ENCODE results near the gene CTF1.
"Not testable (repeated sequence)": the region's sequence is repeated elsewhere in the genome, so short reads cannot be mapped to it uniquely, and the experiment has no call there.

Gene CTF1

GRCh38 chr16:30887927-30888326 is 8.5 kb upstream of the CTF1 start:
- no peak for DNase-seq (ENCODE audit: low read depth)

DNA sequence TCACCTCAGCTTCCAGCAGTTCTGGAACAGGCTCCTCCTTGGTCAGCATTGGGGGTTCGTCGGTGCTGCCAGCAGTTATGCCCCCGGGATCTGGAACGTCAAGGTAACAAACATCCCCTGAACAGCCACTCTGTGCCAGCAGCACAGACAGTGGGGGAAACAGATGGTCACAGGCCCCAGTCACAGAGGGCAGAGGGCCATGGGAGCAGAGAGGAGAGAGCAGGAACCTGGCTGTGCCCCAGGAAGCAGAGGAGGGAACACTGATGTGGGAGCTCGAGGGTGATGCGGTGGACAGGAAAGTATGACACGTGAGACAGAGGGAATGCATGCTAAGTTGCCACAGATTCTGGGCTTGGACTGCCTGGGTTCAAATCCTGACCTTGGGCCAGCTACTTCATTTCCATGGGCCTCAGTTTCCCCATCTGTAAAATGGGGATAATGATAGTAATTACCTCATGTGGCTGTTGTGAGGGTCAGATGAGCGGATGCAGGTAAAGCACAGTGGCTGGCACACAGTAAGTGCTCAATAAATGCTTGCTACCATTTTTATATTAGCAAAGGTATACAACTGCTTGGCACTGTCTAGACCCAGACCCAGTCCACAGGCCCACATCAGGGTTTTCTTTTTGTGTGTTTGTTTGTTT is 7.4 kb upstream of the CTF1 start:
- no peak for DNase-seq (ENCODE audit: low read depth)

DNA sequence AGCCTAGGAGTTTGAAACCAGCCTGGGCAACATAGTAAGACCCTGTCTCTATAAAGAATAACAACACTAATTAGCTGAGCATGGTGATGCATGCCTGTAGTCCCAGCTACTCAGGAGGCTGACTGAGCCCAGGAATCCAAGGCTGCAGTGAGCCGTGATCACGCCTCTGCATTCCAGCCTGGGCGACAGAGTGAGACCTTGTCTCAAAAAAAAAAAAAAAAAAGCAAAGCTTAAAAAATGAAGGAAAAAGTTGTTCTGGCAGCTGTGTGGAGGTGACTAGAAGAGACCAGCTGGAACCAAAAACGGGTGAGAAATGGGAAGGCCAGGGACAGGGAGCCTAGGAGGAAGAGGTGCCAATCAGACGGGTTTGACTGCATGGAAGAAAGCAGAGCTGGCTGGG is 6.7 kb upstream of the CTF1 start:
- DNase-seq (ENCODE audit: low read depth), result no peak

GRCh38 chr16:30891043-30891823 is 5.2 kb upstream of the CTF1 start:
- not testable (repeated sequence) for DNase-seq (ENCODE audit: low read depth)

DNA sequence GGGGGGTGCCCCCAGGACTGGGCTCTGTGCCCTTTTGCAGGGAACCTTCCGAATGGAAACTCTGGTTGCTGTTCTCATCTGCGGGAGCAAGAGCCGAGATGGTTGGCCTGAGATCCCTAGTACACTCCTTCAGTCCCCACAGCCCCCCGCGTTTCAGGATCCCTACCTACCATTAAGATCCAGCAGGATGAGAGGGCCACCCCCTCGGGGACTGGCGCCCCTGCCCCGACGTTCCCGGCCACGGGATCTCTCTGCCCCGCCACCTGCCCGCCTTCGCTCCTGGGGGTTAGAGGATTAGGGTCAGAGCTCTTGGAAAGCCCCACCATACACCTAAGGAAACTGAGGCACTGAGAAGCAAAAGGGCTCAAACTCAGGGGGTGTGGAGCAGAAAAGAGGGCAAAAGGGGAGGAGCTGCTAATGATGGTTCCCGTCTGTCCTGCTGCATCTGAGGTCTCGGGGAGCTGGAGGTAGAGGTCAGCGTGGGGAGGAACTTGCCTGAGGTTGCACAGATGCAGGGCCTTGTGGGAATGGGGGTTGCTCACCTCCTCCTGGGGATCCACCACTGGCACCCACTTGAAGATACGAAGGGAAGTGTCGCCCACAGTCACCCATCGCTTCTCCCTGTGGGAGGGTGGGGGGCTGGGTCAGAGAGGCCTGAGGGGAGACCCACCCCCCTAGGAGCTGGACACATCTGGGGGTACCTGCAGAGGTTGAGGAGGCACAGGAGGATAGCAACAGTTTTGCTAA is 3.6 kb upstream of the CTF1 start:
- DNase-seq (ENCODE audit: low read depth), result no peak

DNA sequence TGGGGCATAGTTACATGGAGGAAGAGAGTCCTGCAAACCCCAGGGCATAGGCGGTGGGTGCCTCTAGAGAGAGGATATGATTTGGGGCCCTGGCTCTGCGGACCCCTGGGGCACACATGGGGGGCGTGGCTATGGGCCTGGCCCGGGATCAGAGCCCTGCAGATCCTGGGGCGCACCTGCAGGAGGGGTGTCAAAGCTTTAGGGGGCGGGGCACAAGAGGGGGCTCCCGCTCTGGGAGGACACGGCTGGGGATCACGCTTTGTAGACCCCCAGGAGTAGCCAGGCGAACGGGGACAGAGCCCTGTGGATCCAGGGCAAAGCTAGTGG is 3.0 kb upstream of the CTF1 start:
- DNase-seq (ENCODE audit: low read depth), result no peak

- peak; percentile 62 for DNase-seq (ENCODE audit: low read depth)
These were observed 2.5 kb upstream of the CTF1 start, which contains the start of gene BCL7C for GRCh38 chr16:30893744-30894539. TSS of gene BCL7C (minus strand) at chr16:30894077. CDS start at chr16:30893944, 133 bp downstream.

- no peak for DNase-seq (ENCODE audit: low read depth)
These were observed 1.7 kb upstream of the CTF1 start for GRCh38 chr16:30894540-30895368.

DNA sequence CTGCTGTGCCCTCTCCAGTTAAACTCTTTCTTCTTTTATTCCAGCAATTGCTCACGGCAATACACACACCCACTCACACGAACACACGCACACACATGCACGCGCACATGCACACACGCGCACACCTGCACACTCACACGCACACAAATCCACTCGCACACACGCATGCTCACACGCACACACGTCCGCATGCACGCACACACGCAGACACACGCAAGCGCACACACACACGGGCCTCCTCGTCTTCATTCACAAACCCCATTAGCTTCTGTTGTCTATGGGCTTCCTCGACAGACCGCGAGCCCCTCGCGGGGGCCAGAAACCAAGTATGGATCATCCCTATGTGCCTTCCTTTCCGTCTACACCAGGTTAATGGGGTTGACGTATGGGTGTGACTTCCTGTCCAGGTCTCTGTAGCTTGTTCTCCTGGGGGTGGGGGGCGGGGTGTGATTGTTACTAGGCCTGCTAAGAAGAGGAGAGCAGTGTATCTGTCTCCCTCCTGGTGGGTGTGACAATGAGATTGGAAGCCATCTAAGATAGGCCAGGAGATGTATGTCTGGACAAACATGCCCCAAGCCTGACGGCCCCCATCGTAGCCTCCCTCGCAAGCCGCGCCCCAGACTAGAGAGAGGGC is 670 bp upstream of the CTF1 start:
- DNase-seq (ENCODE audit: low read depth), result no peak

DNA sequence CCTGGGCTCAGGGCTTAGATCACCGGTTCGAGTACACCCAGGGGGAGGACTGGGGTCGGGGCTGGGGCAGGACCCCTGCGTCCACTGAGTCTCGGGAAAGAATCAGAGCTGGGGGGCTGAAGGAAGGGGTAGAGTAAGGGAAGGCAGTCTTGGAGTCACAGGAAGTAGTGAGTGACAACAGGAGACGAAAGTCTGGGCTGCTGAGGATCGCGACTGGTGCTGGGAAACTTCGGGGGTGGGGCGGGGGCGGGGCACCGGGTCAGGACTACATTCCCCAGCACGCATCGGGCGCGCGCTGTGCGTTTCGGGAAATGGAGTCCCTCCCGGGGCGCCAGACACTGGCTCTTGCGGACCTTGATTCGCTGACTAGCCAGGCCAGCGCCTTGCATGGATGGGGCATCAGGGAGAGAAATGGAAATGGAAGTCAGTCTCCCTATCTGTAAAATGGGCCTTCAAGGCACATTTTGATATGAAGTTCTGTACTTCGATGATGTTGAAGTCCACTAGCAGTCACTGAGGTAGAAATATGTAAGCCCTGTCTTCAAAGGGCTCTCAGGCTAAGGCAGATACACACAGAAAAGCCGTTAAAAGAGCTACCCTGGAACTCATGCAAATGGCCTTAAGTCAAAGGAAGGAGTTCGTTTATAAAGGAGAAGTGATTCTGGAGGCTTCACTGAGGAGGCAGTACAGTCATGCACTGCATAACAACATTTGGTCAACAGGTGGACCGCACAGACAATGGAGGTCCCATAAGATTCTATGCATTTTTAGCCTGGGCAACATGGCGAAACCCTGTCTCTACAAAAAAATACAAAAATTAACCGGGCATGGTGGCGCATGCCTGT is 697 bp downstream of the CTF1 start:
- DNase-seq (ENCODE audit: low read depth), result peak; percentile 63

- no peak for DNase-seq (ENCODE audit: low read depth)
These were observed 3.4 kb downstream of the CTF1 start for GRCh38 chr16:30899794-30900193.

DNA sequence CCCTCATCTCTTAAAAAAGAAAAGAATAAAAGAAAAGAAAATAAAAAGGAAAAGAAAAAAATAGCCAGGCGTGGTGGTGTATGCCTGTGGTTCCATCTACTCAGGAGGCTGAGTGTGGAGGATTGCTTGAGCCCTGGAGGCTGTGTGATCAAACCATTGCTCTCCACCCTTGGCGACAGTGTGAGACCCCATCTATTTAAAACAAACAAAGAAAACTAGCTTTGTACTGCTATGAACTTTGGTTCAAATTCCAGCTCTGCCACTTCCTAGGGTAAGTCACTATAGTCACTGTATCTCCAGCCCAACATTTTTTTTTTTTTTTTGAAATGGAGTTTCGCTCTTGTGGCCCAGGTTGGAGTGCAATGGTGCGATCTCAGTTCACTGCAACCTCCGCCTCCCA is 4.2 kb downstream of the CTF1 start:
- no peak for DNase-seq (ENCODE audit: low read depth)

DNA sequence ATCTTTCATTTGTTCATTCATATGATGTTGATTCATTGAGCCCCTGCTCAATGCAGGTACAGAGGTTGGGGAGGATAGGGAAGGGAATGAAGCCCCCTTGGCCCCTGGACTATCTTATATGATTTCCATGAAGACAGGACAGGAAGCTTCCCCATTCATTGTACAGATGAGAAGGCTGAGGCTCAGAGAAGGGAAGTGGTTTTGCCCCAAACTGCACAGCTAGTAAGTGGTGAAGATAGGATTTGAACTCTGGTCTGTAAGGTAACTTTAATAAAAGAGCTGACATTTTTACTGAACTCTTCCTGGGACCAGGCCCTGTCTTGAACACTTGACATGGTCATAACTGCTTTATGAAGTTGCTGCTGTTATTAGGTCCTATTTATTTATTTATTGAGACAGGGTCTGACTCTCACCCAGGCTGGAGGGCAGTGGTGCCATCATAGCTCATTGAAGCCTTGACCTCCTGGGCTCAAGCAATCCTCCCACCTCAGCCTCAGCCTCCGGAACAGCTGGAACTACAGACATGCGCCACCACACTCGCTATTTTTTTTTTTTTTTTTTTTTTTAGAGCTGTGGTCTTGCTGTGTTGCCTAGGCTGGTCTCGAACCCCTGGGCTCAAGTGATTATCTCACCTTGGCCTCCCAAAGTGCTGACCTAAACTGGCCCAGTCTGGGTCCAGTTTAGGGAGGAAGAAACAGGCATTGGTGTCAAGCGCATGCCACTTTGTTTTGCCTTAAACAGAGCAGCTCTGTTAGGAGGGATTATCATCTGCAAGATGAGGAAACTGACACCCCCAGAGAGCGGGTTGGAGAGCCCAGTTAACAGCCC is 5.0 kb downstream of the CTF1 start:
- DNase-seq (ENCODE audit: low read depth), result no peak

- no peak for DNase-seq (ENCODE audit: low read depth)
These were observed 5.9 kb downstream of the CTF1 start for GRCh38 chr16:30902029-30902972.

GRCh38 chr16:30903002-30903401 is 6.6 kb downstream of the CTF1 start:
- no peak for DNase-seq (ENCODE audit: low read depth)

DNA sequence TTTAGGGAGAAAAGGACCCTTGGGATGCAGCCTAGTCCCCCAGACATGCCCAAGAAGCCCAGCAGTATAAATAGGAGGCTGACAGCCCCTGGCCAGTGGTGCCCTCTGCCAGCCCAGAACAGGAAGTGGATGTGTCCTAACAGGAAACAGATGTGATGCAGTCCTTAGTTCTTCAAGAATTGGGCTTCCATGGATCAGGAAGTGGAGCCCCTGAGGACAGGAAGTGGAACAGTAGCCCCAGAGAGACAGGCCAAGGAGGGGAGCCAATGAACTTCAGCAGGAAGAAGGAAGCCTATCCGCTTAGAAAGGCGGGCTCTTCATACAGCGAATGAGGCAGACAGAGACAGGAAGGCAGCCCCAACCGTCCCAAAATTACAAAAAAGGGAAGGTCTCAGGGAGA is 7.2 kb downstream of the CTF1 start:
- DNase-seq (ENCODE audit: low read depth), result no peak

- DNase-seq (ENCODE audit: low read depth), result no peak
These were observed 7.8 kb downstream of the CTF1 start for GRCh38 chr16:30904114-30904780.
